Pancreas (tissue), 10 donors: ENCODE results near the gene FECH. TPM values are rescaled to one million over a fixed set of nuclear protein-coding genes. Genes with fewer than 3 reads are reported as not detected.

Source experiments
- ATAC-seq, 4 donors: fragments of 200-7000 bp; cut with Tn5 transposase; one replicate each; pipeline versions ENCODE4 v1.8.0 to v1.9.1; 2020; ENCODE audit warnings: mild to moderate bottlenecking in 4 of 4, moderate library complexity in 4 of 4
- DNase-seq, 6 donors: peaks; one replicate each; pipeline ENCODE4 v3.0.0-alpha.2; 2020
- FAIRE-seq: peaks from 2 replicates; lab custom pipeline; 2012; peaks lifted over from hg19 to GRCh38; lab: Jason Lieb, UNC
- H3K27ac ChIP-seq, 4 donors: fragments of 200-600 bp; sonication (generic); 1 replicate in 3 of 4; 2 replicates in 1 of 4; pipeline versions ENCODE4 v1.5.0 to v1.8.0; 2020
- H3K27me3 ChIP-seq, 4 donors: fragments of 200-600 bp; one replicate each; pipeline ENCODE4 v1.8.0; 2021
- H3K36me3 ChIP-seq, 3 donors: fragments of 200-600 bp; sonication (generic) in 1 of 3; one replicate each; pipeline versions ENCODE4 v1.5.0 to v1.8.0; 2020 to 2021
- H3K4me1 ChIP-seq, 3 donors: fragments of 200-600 bp; one replicate each; pipeline ENCODE4 v1.8.0; 2021
- H3K4me3 ChIP-seq, 4 donors: fragments of 200-600 bp; sonication (generic) in 2 of 4; one replicate each; pipeline versions ENCODE4 v1.5.0 to v1.8.0; 2020 to 2021
- H3K9me3 ChIP-seq, 4 donors: fragments of 200-600 bp; one replicate each; pipeline ENCODE4 v1.8.0; 2021
- WGBS, 2 donors: extraction: QIAGEN DNeasy Blood & Tissue Kit; methylation state at CpG; one replicate each; pipeline ENCODE4 v1.1.7; 2013; 5-methylcytosine and 5-hydroxymethylcytosine counted together
- intact Hi-C, 3 donors: fragments of 100-400 bp; cut with DNase I; formaldehyde crosslinking; loops; one replicate each; pipeline versions ENCODE4 v1.11.1 to v1.14.2; 2022
- polyA plus RNA-seq, 2 donors: library from polyadenylated mRNA; stranded (reverse); fragments of 200-250 nt; gene quantifications; one replicate each; pipeline ENCODE4 v1.2.3, GENCODE V29; 2013
- total RNA-seq, 6 donors: library from RNA; stranded (reverse); fragmentation: NEBNext Ultra II Directional in 4 of 6; extraction: Animal tissue kit (Norgen Biotek cat#: 25700) in 4 of 6; gene quantifications; one replicate each; pipeline versions ENCODE4 v1.2.1 to v1.2.4, GENCODE V29; 2021 to 2023
- TF ChIP-seq, protein P1 (sequence below), 4 donors: fragments of 200-600 bp; sonication (generic) in 3 of 4; IDR thresholded peaks; one replicate each; pipeline versions ENCODE4 v1.5.0 to v1.8.0; 2021; ENCODE audit warnings: antibody characterized with exemption in 4 of 4
- donor health status: healthy with polysubstance abuse.
- donor health status: DM: no; HTN: no; CAD: no; lungs with moderate emphysema.
- donor health status: DM: no; HTN: no; CAD: no.
- donor health status: control.
- donor health status: control.
- donor health status: Bipolar disorder and iron deficiency.
- donor health status: DM: yes; HTN: yes; CAD: no.
- donor health status: DM: no; HTN: no; CAD: no.
- donor health status: DM: no; HTN: no; CAD: no.
- donor health status: DM: yes; HTN: yes; CAD: no.

Gene FECH
- total and polyA plus RNA-seq, 8 donors, result 3.4 to 14.6 (median 9.0) TPM

DNA sequence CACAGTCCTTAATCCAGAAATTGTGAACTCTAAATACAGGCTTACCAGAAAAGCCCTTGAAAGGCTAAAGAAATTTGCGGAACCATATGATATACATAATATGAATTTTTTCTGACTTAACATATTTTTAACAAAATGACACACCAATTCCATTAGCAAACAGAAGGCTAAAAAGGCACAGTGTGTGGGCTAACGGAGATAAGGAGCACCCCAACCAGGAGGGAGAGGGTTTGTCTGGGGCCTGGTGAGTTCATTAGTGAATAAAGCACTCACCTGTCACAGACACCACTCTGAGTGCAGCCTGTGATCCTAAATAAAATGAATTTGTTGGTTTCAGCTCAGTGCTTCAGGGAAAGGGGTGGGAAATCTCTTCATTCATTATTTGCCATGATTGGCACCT lies 2.7 kb upstream of the FECH start:
- Histone ChIP-seq H3K9me3 (no peaks in the 10 kb centered on the region), H3K4me1 (peaks cover 0 to 9% (median 0%) of the 10 kb centered on the region in 3 donors), H3K27ac (no peak overlapping the region), H3K36me3 (no peaks in the 10 kb centered on the region), H3K27me3 (no peaks in the 10 kb centered on the region), H3K4me3 (no peak overlapping the region)
- whole genome bisulfite sequencing, 2 donors, result 79 to 84% methylated on average over 2 of the region's 2 CpGs
- DNase-seq (no peak), ATAC-seq (no peak), FAIRE-seq (no peak)
- TF ChIP-seq, protein P1, sequence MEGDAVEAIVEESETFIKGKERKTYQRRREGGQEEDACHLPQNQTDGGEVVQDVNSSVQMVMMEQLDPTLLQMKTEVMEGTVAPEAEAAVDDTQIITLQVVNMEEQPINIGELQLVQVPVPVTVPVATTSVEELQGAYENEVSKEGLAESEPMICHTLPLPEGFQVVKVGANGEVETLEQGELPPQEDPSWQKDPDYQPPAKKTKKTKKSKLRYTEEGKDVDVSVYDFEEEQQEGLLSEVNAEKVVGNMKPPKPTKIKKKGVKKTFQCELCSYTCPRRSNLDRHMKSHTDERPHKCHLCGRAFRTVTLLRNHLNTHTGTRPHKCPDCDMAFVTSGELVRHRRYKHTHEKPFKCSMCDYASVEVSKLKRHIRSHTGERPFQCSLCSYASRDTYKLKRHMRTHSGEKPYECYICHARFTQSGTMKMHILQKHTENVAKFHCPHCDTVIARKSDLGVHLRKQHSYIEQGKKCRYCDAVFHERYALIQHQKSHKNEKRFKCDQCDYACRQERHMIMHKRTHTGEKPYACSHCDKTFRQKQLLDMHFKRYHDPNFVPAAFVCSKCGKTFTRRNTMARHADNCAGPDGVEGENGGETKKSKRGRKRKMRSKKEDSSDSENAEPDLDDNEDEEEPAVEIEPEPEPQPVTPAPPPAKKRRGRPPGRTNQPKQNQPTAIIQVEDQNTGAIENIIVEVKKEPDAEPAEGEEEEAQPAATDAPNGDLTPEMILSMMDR (IDR thresholded peaks at IDR 0.05), result no peak
- intact Hi-C loops, result no loop called here

DNA sequence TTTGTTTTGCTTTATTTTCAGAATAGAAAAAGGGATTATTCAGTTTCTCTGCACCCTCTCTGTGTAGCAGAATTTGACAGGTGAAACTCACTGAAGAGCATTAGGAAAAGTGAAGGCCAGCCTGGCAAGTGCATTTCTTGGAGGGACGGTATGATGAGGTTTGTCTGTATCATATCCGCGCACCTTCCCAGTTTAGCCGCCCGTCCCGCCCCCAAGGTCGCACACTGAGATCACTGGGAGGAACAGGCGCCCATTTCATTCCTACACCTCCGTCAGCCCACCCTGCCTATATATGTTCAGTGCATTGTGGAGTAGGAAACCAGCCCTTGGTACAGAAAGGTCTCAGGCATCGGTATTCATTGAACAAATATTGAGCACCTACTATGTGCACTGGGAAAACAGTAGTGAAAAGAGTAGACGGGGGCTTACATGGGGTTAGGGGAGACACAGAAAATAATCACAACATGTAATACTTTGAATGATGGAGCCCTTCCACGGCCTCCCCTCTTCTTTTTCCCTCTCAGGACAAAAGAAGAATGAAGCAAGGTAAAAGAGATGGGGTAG lies 678 bp upstream of the FECH start:
- Histone ChIP-seq H3K4me3 (peak overlapping the region in 2 of 4 donors; percentile 83 to 98), H3K27me3 (no peaks in the 10 kb centered on the region), H3K27ac (peak overlapping the region in 3 of 4 donors; percentile 77 to 88 (median 88)), H3K9me3 (no peaks in the 10 kb centered on the region), H3K36me3 (no peaks in the 10 kb centered on the region), H3K4me1 (peaks cover 0 to 9% (median 0%) of the 10 kb centered on the region in 3 donors)
- DNase-seq (peak in 1 of 6 donors; percentile 17), ATAC-seq (peak in 1 of 4 donors; percentile 1), FAIRE-seq (no peak)
- TF ChIP-seq, protein P1 (IDR thresholded peaks at IDR 0.05), result no peak
- WGBS, 2 donors, result 64 to 65% methylated on average over 12 of the region's 12 CpGs
- intact Hi-C loops, result no loop called here

DNA sequence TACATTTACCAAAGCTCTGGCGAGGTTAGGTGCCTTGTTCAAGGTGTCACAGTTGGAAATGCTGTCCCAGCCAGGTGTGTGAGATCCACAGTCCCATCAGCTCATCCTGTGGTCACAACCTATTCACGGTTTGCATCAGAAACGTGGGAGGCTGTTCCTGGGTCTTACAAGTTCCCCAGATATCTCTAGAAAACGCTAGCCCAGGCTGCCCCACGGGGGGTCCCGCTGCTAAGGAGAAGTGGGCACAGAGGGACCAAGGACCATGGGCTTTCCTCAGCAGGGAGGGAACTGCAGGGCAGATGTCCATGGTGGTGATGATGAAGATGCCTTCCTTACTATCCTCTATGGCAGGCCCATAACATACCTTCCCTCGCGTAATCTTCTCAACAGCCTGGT lies 649 bp downstream of the FECH start:
- 5 to 9% methylated on average over 8 of the region's 8 CpGs for WGBS, 2 donors
- TF ChIP-seq, protein P1 (IDR thresholded peaks at IDR 0.05), result no peak
- intact Hi-C loops, result no loop called here
- Histone ChIP-seq H3K27me3 (no peaks in the 10 kb centered on the region), H3K9me3 (no peaks in the 10 kb centered on the region), H3K4me1 (peaks cover 0 to 9% (median 0%) of the 10 kb centered on the region in 3 donors), H3K27ac (peak overlapping the region; percentile 77 to 90 (median 88)), H3K4me3 (peak overlapping the region; percentile 65 to 98 (median 88)), H3K36me3 (no peaks in the 10 kb centered on the region)
- FAIRE-seq (no peak), DNase-seq (no peak), ATAC-seq (no peak)

DNA sequence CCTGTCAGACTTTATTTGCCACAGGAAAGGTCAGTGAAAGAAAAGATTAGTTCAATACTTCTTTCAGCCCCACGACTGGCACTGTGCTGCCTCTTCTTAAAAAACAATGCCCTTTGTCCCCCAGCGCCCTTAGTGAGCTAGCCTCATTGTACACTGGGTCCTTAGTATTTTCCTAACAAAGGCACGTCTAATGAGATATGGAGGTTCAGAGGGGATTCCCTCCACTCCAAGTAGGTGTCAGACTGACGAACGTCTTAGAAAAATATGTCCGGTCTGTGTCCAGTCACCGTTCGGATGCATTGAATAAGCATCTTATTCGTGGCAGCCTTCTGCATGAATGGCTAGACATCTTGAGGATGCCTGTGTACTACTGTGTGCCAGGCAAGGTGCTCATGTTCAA lies 1.1 kb downstream of the FECH start:
- Histone ChIP-seq H3K36me3 (no peaks in the 10 kb centered on the region), H3K27ac (no peak overlapping the region), H3K4me1 (peaks cover 0 to 9% (median 0%) of the 10 kb centered on the region in 3 donors), H3K27me3 (no peaks in the 10 kb centered on the region), H3K4me3 (peak overlapping the region in 2 of 4 donors; percentile 83 to 98), H3K9me3 (no peaks in the 10 kb centered on the region)
- TF ChIP-seq, protein P1 (IDR thresholded peaks at IDR 0.05), result no peak
- no peak for FAIRE-seq
- 32 to 41% methylated on average over 9 of the region's 9 CpGs for WGBS, 2 donors
- no peak for DNase-seq
- intact Hi-C loops, result no loop called here
- no peak for ATAC-seq

DNA sequence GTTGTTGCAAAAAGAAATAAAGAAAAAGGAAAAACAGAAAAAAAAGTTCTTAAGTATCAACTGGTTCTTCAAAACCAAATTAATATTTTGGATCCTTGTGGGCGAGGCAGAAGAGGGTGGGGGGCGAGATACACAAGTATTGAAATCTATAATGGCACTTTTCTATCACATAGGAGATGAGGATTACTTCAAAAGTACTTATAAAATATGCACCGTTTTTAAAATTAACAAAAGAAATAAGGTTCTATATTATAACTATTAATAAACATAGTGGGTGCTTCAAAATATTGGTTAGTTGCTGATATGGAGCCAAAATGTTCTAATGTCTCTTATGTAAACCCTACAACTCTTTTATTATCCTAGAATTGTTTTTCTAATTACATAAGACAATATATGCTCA lies 2.1 kb downstream of the FECH start:
- peaks cover 0 to 9% (median 0%) of the 10 kb centered on the region in 3 donors for H3K4me1 ChIP-seq
- ATAC-seq (no peak), FAIRE-seq (no peak), DNase-seq (no peak)
- H3K4me3 ChIP-seq, result no peak overlapping the region
- no peak overlapping the region for H3K27ac ChIP-seq
- intact Hi-C loops, result no loop called here
- H3K27me3 ChIP-seq, result no peaks in the 10 kb centered on the region
- H3K36me3 ChIP-seq, result peaks cover 0 to 3% (median 0%) of the 10 kb centered on the region in 3 donors
- WGBS, 2 donors, result 89 to 92% methylated on average over 3 of the region's 3 CpGs
- TF ChIP-seq, protein P1 (IDR thresholded peaks at IDR 0.05), result no peak
- no peaks in the 10 kb centered on the region for H3K9me3 ChIP-seq
